Activated CD8-positive, alpha-beta memory T cell treated with anti-CD3 and anti-CD28 coated beads for 4 hours (primary cell): ENCODE results near the gene NEURL2.
A peak's percentile ranks its signal among the peaks of the same experiment; 100 is the strongest.
"Not testable (repeated sequence)": the region's sequence is repeated elsewhere in the genome, so short reads cannot be mapped to it uniquely, and the experiment has no call there.

ENCODE experiments used
- DNase-seq, 2 donors: peaks; one replicate each; pipeline ENCODE4 v3.0.0-alpha.2; 2020; ENCODE audit warnings: low read depth in 2 of 2

Gene NEURL2

GRCh38 chr20:45890985-45891983 is at the start of gene NEURL2, which contains the start of gene CTSA:
NEURL2 (minus strand) TSS chr20:45891208; CDS start chr20:45890991, 217 bp downstream.
CTSA (plus strand) TSS chr20:45891335; CDS start chr20:45891569, 234 bp downstream.
- peak; percentile 72 to 75 for DNase-seq

GRCh38 chr20:45940469-45940868 is 49.5 kb upstream of the NEURL2 start:
- DNase-seq, result no peak

GRCh38 chr20:45940053-45940452 is 49.0 kb upstream of the NEURL2 start:
- no peak for DNase-seq

- DNase-seq, result no peak
These were observed 47.9 kb upstream of the NEURL2 start for GRCh38 chr20:45938727-45939438.

- no peak for DNase-seq
These were observed 46.8 kb upstream of the NEURL2 start for GRCh38 chr20:45937765-45938164.

- no peak for DNase-seq
These were observed 44.5 kb upstream of the NEURL2 start for GRCh38 chr20:45935416-45936046.

- peak; percentile 96 to 97 for DNase-seq
These were observed 43.8 kb upstream of the NEURL2 start, which contains the start of gene PCIF1 for GRCh38 chr20:45934586-45935415. PCIF1 (plus strand) TSS chr20:45934683; CDS start chr20:45939000, 4,317 bp downstream.

GRCh38 chr20:45934046-45934585 is 43.1 kb upstream of the NEURL2 start:
- peak in 1 of 2 donors; percentile 30 for DNase-seq

GRCh38 chr20:45933266-45934045 is 42.4 kb upstream of the NEURL2 start:
- peak; percentile 21 to 32 for DNase-seq

GRCh38 chr20:45931680-45932079 is 40.7 kb upstream of the NEURL2 start:
- DNase-seq, result not testable (repeated sequence)

GRCh38 chr20:45927071-45927878 is 36.3 kb upstream of the NEURL2 start:
- DNase-seq, result no peak

- DNase-seq, result no peak
These were observed 35.7 kb upstream of the NEURL2 start for GRCh38 chr20:45926731-45927070.

- no peak for DNase-seq
These were observed 35.0 kb upstream of the NEURL2 start for GRCh38 chr20:45925821-45926506.

- no peak for DNase-seq
These were observed 33.6 kb upstream of the NEURL2 start for GRCh38 chr20:45924391-45925261.

GRCh38 chr20:45921337-45922189 is 30.6 kb upstream of the NEURL2 start:
- no peak for DNase-seq

- DNase-seq, result no peak
These were observed 29.7 kb upstream of the NEURL2 start for GRCh38 chr20:45920462-45921336.
